Measurements from ENCODE around the gene TCEA3. TPM values are rescaled to one million over a fixed set of nuclear protein-coding genes. Genes with fewer than 3 reads are reported as not detected.

The TCEA3 gene
- total RNA-seq, 1 donor from 2014 or later, result 16.9 TPM

- Mint-ChIP-seq H3K4me1 (ENCODE audit: low read depth) (peaks cover 22% of the 10 kb centered on the region), H3K27ac (ENCODE audit: unreplicated experiment) (peak overlapping the region; percentile 45), H3K4me3 (ENCODE audit: unreplicated experiment) (no peak overlapping the region), H3K9me3 (ENCODE audit: low read depth) (no peaks in the 10 kb centered on the region), H3K36me3 (ENCODE audit: low read depth) (peaks cover 12% of the 10 kb centered on the region), H3K27me3 (ENCODE audit: low read depth) (no peaks in the 10 kb centered on the region)
- TF ChIP-seq CTCF (IDR thresholded peaks at IDR 0.05), result no peak
- no peak for DNase-seq (ENCODE audit: low spot score)
Observed at GRCh38 chr1:23452011-23452411, 27.5 kb upstream of the TCEA3 start.

- no peak for TF ChIP-seq CTCF (IDR thresholded peaks at IDR 0.05)
- peak overlapping the region; percentile 45 for H3K27ac Mint-ChIP-seq (ENCODE audit: unreplicated experiment)
- no peaks in the 10 kb centered on the region for H3K27me3 Mint-ChIP-seq (ENCODE audit: low read depth)
- no peaks in the 10 kb centered on the region for H3K9me3 Mint-ChIP-seq (ENCODE audit: low read depth)
- peaks cover 11% of the 10 kb centered on the region for H3K36me3 Mint-ChIP-seq (ENCODE audit: low read depth)
- DNase-seq (ENCODE audit: low spot score), result no peak
- no peak overlapping the region for H3K4me3 Mint-ChIP-seq (ENCODE audit: unreplicated experiment)
- peaks cover 22% of the 10 kb centered on the region for H3K4me1 Mint-ChIP-seq (ENCODE audit: low read depth)
Observed at GRCh38 chr1:23451441-23451840, 26.9 kb upstream of the TCEA3 start.

GRCh38 chr1:23450894-23451293 is 26.3 kb upstream of the TCEA3 start:
- no peaks in the 10 kb centered on the region for H3K27me3 Mint-ChIP-seq (ENCODE audit: low read depth)
- no peak overlapping the region for H3K27ac Mint-ChIP-seq (ENCODE audit: unreplicated experiment)
- no peak overlapping the region for H3K4me3 Mint-ChIP-seq (ENCODE audit: unreplicated experiment)
- peaks cover 10% of the 10 kb centered on the region for H3K36me3 Mint-ChIP-seq (ENCODE audit: low read depth)
- no peak for TF ChIP-seq CTCF (IDR thresholded peaks at IDR 0.05)
- H3K9me3 Mint-ChIP-seq (ENCODE audit: low read depth), result no peaks in the 10 kb centered on the region
- peaks cover 22% of the 10 kb centered on the region for H3K4me1 Mint-ChIP-seq (ENCODE audit: low read depth)
- no peak for DNase-seq (ENCODE audit: low spot score)

- Mint-ChIP-seq H3K36me3 (ENCODE audit: low read depth) (peaks cover 5% of the 10 kb centered on the region), H3K27me3 (ENCODE audit: low read depth) (no peaks in the 10 kb centered on the region), H3K4me1 (ENCODE audit: low read depth) (peaks cover 22% of the 10 kb centered on the region), H3K27ac (ENCODE audit: unreplicated experiment) (no peak overlapping the region), H3K4me3 (ENCODE audit: unreplicated experiment) (no peak overlapping the region), H3K9me3 (ENCODE audit: low read depth) (no peaks in the 10 kb centered on the region)
- TF ChIP-seq CTCF (IDR thresholded peaks at IDR 0.05), result no peak
- no peak for DNase-seq (ENCODE audit: low spot score)
Observed at GRCh38 chr1:23449958-23450357, 25.4 kb upstream of the TCEA3 start.

GRCh38 chr1:23449306-23449705 is 24.8 kb upstream of the TCEA3 start:
- Mint-ChIP-seq H3K9me3 (ENCODE audit: low read depth) (no peaks in the 10 kb centered on the region), H3K4me3 (ENCODE audit: unreplicated experiment) (no peak overlapping the region), H3K27me3 (ENCODE audit: low read depth) (no peaks in the 10 kb centered on the region), H3K4me1 (ENCODE audit: low read depth) (peaks cover 22% of the 10 kb centered on the region), H3K36me3 (ENCODE audit: low read depth) (peaks cover 5% of the 10 kb centered on the region), H3K27ac (ENCODE audit: unreplicated experiment) (no peak overlapping the region)
- DNase-seq (ENCODE audit: low spot score), result no peak
- TF ChIP-seq CTCF (IDR thresholded peaks at IDR 0.05), result no peak
